Dermis microvascular lymphatic vessel endothelial cell (primary cell): Measurements from ENCODE around the gene KRTAP10-7. TPM values are rescaled to one million over a fixed set of nuclear protein-coding genes. Genes with fewer than 3 reads are reported as not detected.
"Not testable (repeated sequence)": the region's sequence is repeated elsewhere in the genome, so short reads cannot be mapped to it uniquely, and the experiment has no call there.

Experiments used
- DNase-seq, 2 donors: peaks; one replicate each; pipeline versions ENCODE4 v3.0.0 to v3.0.0-alpha.2; 2010; ENCODE audit warnings: low read depth in 2 of 2
- total RNA-seq: library from RNA; depleted of rRNA; stranded (reverse); fragments of >200 nt; gene quantifications from 2 replicates; pipeline ENCODE4 v1.2.1, GENCODE V29; 2014

Gene KRTAP10-7
- total RNA-seq: not detected in 2 replicates

- not testable (repeated sequence) for DNase-seq
Measured at GRCh38 chr21:44600118-44600978, at the start of gene KRTAP10-7. Gene KRTAP10-7 (plus strand): TSS chr21:44600597. CDS start chr21:44600622, 25 bp downstream.

GRCh38 chr21:44550807-44551206, 49.6 kb upstream of the KRTAP10-7 start:
- DNase-seq: no peak

DNA sequence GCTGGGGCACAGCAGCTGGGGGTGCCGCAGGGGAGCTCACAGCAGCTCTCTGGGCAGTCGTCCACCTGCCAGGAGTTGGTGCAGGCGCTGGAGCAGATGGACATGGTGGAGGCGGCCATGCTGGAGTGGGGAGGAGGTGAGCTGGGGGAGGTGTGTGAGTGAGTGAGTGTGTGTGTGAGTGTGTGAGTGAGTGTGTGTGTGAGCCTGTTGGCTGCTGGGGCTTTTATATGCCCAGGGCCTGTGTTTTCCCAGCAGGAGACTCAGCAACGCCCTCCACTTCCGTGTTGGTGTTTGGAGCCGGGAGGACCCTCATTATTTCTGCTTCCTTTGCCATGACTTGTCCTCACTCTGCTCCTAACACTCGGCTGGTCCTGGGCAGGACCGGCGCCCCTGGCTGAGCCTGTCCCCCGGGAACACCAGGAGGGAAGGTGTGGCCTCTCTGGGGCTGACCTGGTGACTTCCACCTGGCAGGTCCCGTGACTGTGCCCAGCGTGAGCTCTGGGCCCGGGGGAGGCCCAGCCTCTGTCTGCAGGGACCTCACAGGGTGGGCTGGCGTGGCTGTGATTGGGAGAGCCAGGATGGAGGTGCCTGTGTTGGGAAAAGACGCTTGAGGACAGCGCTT, 48.9 kb upstream of the KRTAP10-7 start, which contains the start of gene KRTAP10-2:
Gene KRTAP10-2, minus strand, starts transcription at position 166 of the 622 bp plus-strand sequence. Its CDS starts 47 bp downstream, at position 119.
- DNase-seq: no peak

- DNase-seq: no peak
Measured at GRCh38 chr21:44552136-44552535, 48.3 kb upstream of the KRTAP10-7 start.

- no peak for DNase-seq
Measured at GRCh38 chr21:44552681-44553080, 47.7 kb upstream of the KRTAP10-7 start.

DNA sequence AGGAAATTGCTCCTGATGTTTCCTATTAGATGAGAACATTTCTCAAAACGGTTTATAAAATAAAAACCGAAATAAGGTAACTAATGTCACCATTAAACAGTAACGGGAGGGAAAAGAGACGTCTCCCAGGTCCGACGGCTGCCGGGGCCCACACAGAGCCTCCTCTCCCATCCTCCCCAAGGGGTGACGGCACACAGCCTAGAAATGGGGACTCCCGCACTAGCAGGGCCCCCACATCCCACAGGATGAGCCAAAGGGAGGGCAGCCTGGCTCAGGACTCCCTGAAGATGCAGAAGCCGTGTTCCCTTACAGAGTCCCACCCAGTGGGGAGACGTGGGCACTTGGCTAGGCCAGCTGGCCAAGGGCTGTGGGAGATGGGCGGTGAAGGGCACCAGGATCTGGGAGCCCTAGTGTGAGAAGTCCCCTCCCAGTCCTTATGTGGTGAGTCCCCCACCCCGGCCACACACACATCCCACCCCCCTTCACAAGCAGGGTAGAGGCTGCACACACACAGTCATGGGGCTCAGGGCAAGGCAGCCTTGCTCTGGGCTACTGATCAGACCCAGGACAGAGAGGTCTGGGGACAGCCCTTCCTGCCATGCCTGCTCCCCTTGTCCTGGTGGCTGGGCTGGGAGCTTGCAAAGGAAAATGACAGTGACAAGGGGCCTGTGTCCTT, 45.1 kb upstream of the KRTAP10-7 start:
- no peak for DNase-seq

- no peak for DNase-seq
Measured at GRCh38 chr21:44556879-44557278, 43.5 kb upstream of the KRTAP10-7 start.

GRCh38 chr21:44557491-44558328, 42.7 kb upstream of the KRTAP10-7 start:
- no peak for DNase-seq

DNA sequence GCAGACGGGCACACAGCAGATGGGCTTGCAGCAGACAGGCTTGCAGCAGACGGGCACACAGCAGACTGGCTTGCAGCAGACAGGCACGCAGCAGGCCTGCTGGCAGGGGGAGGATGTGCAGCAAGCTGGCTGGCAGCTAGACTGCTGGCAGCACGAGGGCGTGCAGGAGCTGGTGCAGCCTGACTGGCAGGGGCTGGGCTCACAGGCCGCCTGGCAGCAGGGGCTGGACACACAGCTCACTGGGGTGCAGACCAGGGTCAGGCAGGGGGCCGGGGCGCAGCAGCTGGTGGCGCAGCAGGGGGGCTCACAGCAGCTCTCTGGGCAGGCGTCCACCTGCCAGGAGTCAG, 42.1 kb upstream of the KRTAP10-7 start:
- not testable (repeated sequence) for DNase-seq

- no peak for DNase-seq
Measured at GRCh38 chr21:44558695-44559094, 41.7 kb upstream of the KRTAP10-7 start, which contains the start of gene KRTAP10-3. Gene KRTAP10-3 (minus strand): TSS chr21:44558795. CDS start chr21:44558715, 80 bp downstream.

DNA sequence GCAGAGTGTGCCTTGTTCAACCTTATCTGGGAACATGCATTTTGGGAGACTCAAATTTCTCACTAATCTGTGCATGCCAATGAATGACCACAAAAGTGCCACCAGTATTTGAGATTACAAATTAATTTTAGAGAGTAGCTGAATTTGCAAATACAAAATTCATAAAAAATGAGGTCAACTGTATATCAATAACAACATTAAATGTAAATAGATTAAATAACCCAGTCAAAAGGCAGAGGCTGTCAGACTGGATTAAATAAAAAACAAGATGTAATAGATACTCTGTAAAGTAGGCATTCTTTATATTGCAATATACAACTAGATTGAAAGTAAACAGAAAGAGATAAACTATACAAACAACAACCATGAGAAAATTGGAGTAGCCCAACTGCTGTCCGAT, 36.3 kb upstream of the KRTAP10-7 start:
- DNase-seq: no peak

- no peak for DNase-seq
Measured at GRCh38 chr21:44564886-44565598, 35.4 kb upstream of the KRTAP10-7 start.

GRCh38 chr21:44566403-44566802, 34.0 kb upstream of the KRTAP10-7 start:
- DNase-seq: no peak

- no peak for DNase-seq
Measured at GRCh38 chr21:44567481-44568171, 32.8 kb upstream of the KRTAP10-7 start.

- DNase-seq: no peak
Measured at GRCh38 chr21:44568261-44568660, 32.1 kb upstream of the KRTAP10-7 start.

- DNase-seq: no peak
Measured at GRCh38 chr21:44568667-44569556, 31.5 kb upstream of the KRTAP10-7 start.

DNA sequence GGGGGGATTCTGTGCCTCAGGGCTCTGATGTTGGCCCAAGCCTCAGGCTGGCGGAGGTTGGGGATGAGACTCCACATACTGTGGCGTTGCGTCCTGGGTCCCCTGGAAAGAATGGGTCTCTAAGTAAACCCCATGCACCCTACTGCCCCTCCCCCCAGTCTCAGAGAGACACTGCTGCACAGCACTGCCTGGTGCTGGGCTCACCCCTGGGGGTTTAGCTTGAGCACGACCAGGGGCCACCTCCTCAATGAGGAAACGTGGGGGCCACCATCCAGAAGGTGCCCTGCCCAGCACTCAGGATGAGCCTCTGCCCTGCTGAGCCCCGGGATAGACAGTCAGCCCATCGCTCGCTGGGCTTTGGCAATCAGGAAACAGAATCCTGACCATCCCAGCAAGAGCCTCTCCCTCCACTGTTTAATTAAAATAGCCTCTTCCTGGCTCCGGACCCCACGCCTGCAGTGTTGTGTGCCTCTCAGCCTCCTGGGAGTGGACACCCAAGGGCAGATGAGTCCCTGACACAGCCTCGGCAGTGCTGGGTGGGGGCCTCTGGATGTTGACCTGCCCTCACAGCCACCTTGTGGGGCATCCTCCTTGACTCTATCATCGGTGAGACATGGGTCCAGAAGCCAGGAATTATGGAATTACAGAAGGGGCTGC, 30.4 kb upstream of the KRTAP10-7 start:
- DNase-seq: no peak

DNA sequence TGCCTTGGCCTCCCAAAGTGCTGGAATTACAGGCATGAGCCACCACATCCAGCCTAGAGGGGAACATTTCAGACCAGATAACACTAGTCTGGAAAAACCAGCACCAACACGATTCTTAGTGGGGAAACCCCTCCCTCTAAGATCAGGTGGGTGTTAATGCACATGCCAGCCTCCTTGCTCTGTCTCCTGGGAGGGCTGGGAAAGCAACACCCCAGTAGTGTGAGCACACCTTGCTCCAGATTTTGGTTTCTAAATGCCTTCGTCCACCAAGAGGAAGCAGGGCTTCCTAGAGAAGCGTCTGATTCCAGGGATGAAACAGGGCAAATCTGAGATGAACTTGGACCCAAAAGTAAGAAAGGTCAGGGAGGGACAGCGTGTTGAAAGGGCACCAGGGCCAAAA, 29.1 kb upstream of the KRTAP10-7 start:
- no peak for DNase-seq
